ENCODE data around the gene DGKZ. TPM values are rescaled to one million over a fixed set of nuclear protein-coding genes. Genes with fewer than 3 reads are reported as not detected.

Gene DGKZ
- total and polyA plus RNA-seq, 2 donors (not counting 3 experiments of a cell fraction or from before 2014, with no cell fraction given): 88.8 to 127 TPM

GRCh38 chr11:46309814-46310259, 37.4 kb upstream of the DGKZ start:
- H3K27ac ChIP-seq (ENCODE audit: insufficient read depth, low read depth, low read length): no peak overlapping the region
- no peaks in the 10 kb centered on the region for H3K4me1 ChIP-seq (ENCODE audit: control insufficient read depth, extremely low read depth, insufficient read depth, low read length)
- no peaks in the 10 kb centered on the region for H4K20me1 ChIP-seq (replicated peaks; ENCODE audit: control insufficient read depth, extremely low read depth, insufficient read depth, low read length)
- no peak for DNase-seq (ENCODE audit: low read depth, low spot score)
- ChIA-PET CTCF (interaction anchor here (0.6 to 10.9 kb wide), 16 partner anchors 8 to 344 kb away, joined by 3 to 367 read pairs (median 13); partner anchors contain the start of gene CREB3L1), POLR2A (no interaction called here)
- no peaks in the 10 kb centered on the region for H3K9me3 ChIP-seq (replicated peaks; ENCODE audit: control insufficient read depth, insufficient read depth, low read length)
- H3K9me1 ChIP-seq (replicated peaks; ENCODE audit: control insufficient read depth, extremely low read depth, insufficient read depth, low read length): no peaks in the 10 kb centered on the region
- H3K9ac ChIP-seq (replicated peaks; ENCODE audit: extremely low read depth, insufficient read depth, low read length): no peak overlapping the region
- no peak for TF ChIP-seq FOS (IDR thresholded peaks at IDR 0.05; ENCODE audit: borderline replicate concordance, insufficient read depth, low read length)
- no peak for TF ChIP-seq MAX (IDR thresholded peaks at IDR 0.05; ENCODE audit: insufficient read depth, insufficient read length)
- TF ChIP-seq EZH2 (IDR thresholded peaks at IDR 0.05; ENCODE audit: borderline replicate concordance, low read depth, low read length, severe bottlenecking): no peak
- TF ChIP-seq MYC (IDR thresholded peaks at IDR 0.05; ENCODE audit: low read depth, low read length): no peak
- no peak for TF ChIP-seq POLR2AphosphoS5 (IDR thresholded peaks at IDR 0.05; ENCODE audit: insufficient read depth, low read depth, low read length)
- TF ChIP-seq GATA2 (IDR thresholded peaks at IDR 0.05; ENCODE audit: insufficient read depth, insufficient read length, low read depth, low read length): no peak
- no peak for TF ChIP-seq CTCF (IDR thresholded peaks at IDR 0.05; ENCODE audit: extremely low read depth in 1 of 2, insufficient read depth in 1 of 2, low read depth in 1 of 2, low read length in 2 of 2)
- no peak for TF ChIP-seq POLR2A (IDR thresholded peaks at IDR 0.05; ENCODE audit: low read depth, low read length)
- no peak for TF ChIP-seq JUN (IDR thresholded peaks at IDR 0.05; ENCODE audit: borderline replicate concordance, insufficient read depth, insufficient read length, low read depth)
- H3K36me3 ChIP-seq (ENCODE audit: control insufficient read depth in 2 of 2, extremely low read depth in 1 of 2, insufficient read depth in 2 of 2, low read length in 2 of 2): no peaks in the 10 kb centered on the region
- intact Hi-C loops (cut with micrococcal nuclease) (loop anchor here (10.0 kb wide), 1 partner anchor 465 kb away; the partner anchor contains the start of gene CRY2), dilution Hi-C loops (cut with MboI; ENCODE audit: extremely low pct_ligation_motif_present, low sequenced_read_pairs) (no loop called here)
- H3K79me2 ChIP-seq (ENCODE audit: control insufficient read depth, insufficient read depth, low read length): no peaks in the 10 kb centered on the region
- no TSS peak for BruUV-seq (replicated peaks)
- FAIRE-seq: no peak
- no peak overlapping the region for H3K4me2 ChIP-seq (ENCODE audit: insufficient read depth, low read length)
- H2AFZ ChIP-seq (ENCODE audit: low read depth, low read length): no peak overlapping the region
- H3K4me3 ChIP-seq (replicated peaks in 1 of 3; ENCODE audit: insufficient read depth in 1 of 3, low read depth in 1 of 3, low read length in 3 of 3): no peak overlapping the region
- no peaks in the 10 kb centered on the region for H3K27me3 ChIP-seq (ENCODE audit: control insufficient read depth in 2 of 2, insufficient read depth in 2 of 2, low read length in 2 of 2)
